HG02870 (cell line): ENCODE data around the gene GUCY2D.
"Not testable (repeated sequence)": the region's sequence is repeated elsewhere in the genome, so short reads cannot be mapped to it uniquely, and the experiment has no call there.

Source experiments
- ATAC-seq: cut with Tn5 transposase; IDR thresholded peaks from one replicate; pipeline ENCODE4 v1.9.1; 2021; ENCODE audit warnings: mild to moderate bottlenecking, moderate library complexity; ENCODE audit not compliant: unreplicated experiment

Gene GUCY2D

GRCh38 chr17:8001976-8002720 lies at the start of gene GUCY2D:
GUCY2D (plus strand) TSS chr17:8002615; CDS start chr17:8003048, 433 bp downstream.
- no peak for ATAC-seq

DNA sequence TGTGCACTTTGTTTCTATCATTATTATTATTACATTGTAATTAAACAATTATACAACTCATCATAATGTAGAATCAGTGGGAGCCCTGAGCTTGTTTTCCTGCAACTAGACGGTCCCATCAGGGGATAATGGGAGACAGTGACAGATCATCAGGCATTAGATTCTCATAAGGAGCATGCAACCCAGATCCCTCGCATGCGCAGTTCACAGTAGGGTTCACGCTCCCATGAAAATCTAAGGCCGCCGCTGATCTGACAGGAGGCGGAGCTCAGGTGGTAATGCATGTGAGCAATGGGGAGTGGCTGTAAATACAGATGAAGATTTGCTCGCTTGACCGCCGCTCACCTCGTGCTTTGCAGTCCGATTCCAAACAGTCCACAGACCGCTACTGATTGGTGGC lies 49.1 kb upstream of the GUCY2D start:
- not testable (repeated sequence) for ATAC-seq

- no peak for ATAC-seq
Observed at GRCh38 chr17:7955414-7956227, 46.8 kb upstream of the GUCY2D start.

GRCh38 chr17:7956228-7956965 lies 46.0 kb upstream of the GUCY2D start:
- ATAC-seq = no peak

GRCh38 chr17:7959503-7960253 lies 42.7 kb upstream of the GUCY2D start:
- ATAC-seq = no peak

GRCh38 chr17:7961421-7961820 lies 41.0 kb upstream of the GUCY2D start:
- no peak for ATAC-seq

GRCh38 chr17:7967751-7968150 lies 34.7 kb upstream of the GUCY2D start:
- no peak for ATAC-seq

- ATAC-seq = no peak
Observed at GRCh38 chr17:7969433-7969832, 33.0 kb upstream of the GUCY2D start.

GRCh38 chr17:7971651-7972050 lies 30.8 kb upstream of the GUCY2D start:
- no peak for ATAC-seq

- no peak for ATAC-seq
Observed at GRCh38 chr17:7972131-7972785, 30.2 kb upstream of the GUCY2D start.

- ATAC-seq = no peak
Observed at GRCh38 chr17:7974638-7975131, 27.7 kb upstream of the GUCY2D start.

- ATAC-seq = no peak
Observed at GRCh38 chr17:7977039-7977438, 25.4 kb upstream of the GUCY2D start.

DNA sequence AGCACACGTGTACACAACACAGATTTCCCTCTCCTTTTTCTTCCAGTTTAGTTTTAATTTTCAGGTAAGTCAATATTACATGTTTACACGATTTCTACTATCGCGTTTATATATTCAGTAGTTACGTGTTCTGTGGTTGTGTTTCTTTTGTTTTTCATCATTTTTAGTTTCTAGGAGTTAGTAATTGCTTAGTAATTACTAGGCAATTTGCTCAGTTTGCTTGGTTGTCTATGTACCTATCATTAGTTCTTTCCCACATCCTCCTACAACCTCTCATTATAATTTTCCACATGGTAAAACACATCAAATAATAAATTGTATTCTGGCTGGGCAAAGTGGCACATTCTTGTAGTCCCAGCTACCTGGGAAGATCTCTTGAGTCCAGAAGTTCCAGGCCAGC lies 24.6 kb upstream of the GUCY2D start:
- no peak for ATAC-seq

- ATAC-seq = no peak
Observed at GRCh38 chr17:7982173-7982572, 20.2 kb upstream of the GUCY2D start.

- no peak for ATAC-seq
Observed at GRCh38 chr17:7982666-7983065, 19.7 kb upstream of the GUCY2D start.

GRCh38 chr17:7984904-7985303 lies 17.5 kb upstream of the GUCY2D start:
- ATAC-seq = no peak

- ATAC-seq = no peak
Observed at GRCh38 chr17:7987112-7987893, 15.1 kb upstream of the GUCY2D start.

DNA sequence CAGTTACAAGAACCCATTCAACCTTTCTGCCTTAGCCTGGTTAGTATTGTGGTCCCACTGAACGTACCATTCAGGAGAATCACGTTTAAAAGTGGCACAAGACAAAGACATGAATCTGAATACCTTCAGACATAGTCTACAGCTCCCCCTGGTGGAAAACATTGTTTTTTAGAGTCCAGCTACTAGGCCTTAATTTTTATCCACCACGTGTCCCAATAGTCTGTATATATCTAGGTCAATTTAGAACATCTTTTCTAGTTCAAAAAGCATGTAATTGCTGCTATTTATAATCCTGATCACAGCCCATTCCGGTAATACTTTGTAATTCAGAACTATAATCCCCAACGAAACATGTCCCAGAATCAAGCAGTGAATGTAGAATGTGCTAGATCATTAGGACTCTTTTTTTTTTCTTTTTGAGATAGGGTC lies 13.7 kb upstream of the GUCY2D start:
- ATAC-seq = no peak
